Measurements from ENCODE around the gene BRICD5. TPM values are rescaled to one million over a fixed set of nuclear protein-coding genes. Genes with fewer than 3 reads are reported as not detected.
"Not testable (repeated sequence)": the region's sequence is repeated elsewhere in the genome, so short reads cannot be mapped to it uniquely, and the experiment has no call there.

BRICD5 gene
- 1.1 and 6.5 TPM in 2 replicates for total RNA-seq

- no peak for DNase-seq (ENCODE audit: low read depth, low spot score)
Observed at GRCh38 chr16:2210386-2211365, at the start of gene BRICD5. BRICD5 (minus strand) TSS chr16:2210863; CDS start chr16:2210833, 30 bp downstream.

GRCh38 chr16:2260250-2260649 lies 49.6 kb upstream of the BRICD5 start:
- no peak for DNase-seq (ENCODE audit: low read depth, low spot score)

- DNase-seq (ENCODE audit: low read depth, low spot score): not testable (repeated sequence)
Observed at GRCh38 chr16:2258530-2258929, 47.9 kb upstream of the BRICD5 start.

- DNase-seq (ENCODE audit: low read depth, low spot score): no peak
Observed at GRCh38 chr16:2257726-2258125, 47.1 kb upstream of the BRICD5 start.

GRCh38 chr16:2256531-2257140 lies 46.0 kb upstream of the BRICD5 start:
- no peak for DNase-seq (ENCODE audit: low read depth, low spot score)

GRCh38 chr16:2253293-2253692 lies 42.6 kb upstream of the BRICD5 start:
- DNase-seq (ENCODE audit: low read depth, low spot score): no peak

- no peak for DNase-seq (ENCODE audit: low read depth, low spot score)
Observed at GRCh38 chr16:2252806-2253148, 42.1 kb upstream of the BRICD5 start.

GRCh38 chr16:2251296-2252111 lies 40.8 kb upstream of the BRICD5 start, which contains the start of gene ECI1:
ECI1 (minus strand) TSS chr16:2251587; CDS start chr16:2251566, 21 bp downstream.
- DNase-seq (ENCODE audit: low read depth, low spot score): peak; percentile 67

- DNase-seq (ENCODE audit: low read depth, low spot score): no peak
Observed at GRCh38 chr16:2250652-2251295, 40.1 kb upstream of the BRICD5 start.

GRCh38 chr16:2246301-2246885 lies 35.7 kb upstream of the BRICD5 start:
- DNase-seq (ENCODE audit: low read depth, low spot score): no peak

GRCh38 chr16:2244926-2245795 lies 34.5 kb upstream of the BRICD5 start:
- DNase-seq (ENCODE audit: low read depth, low spot score): no peak

- no peak for DNase-seq (ENCODE audit: low read depth, low spot score)
Observed at GRCh38 chr16:2244301-2244700, 33.6 kb upstream of the BRICD5 start.

GRCh38 chr16:2243781-2244180 lies 33.1 kb upstream of the BRICD5 start:
- DNase-seq (ENCODE audit: low read depth, low spot score): no peak

GRCh38 chr16:2243031-2243528 lies 32.4 kb upstream of the BRICD5 start:
- DNase-seq (ENCODE audit: low read depth, low spot score): no peak

- DNase-seq (ENCODE audit: low read depth, low spot score): no peak
Observed at GRCh38 chr16:2242598-2242997, 31.9 kb upstream of the BRICD5 start.

GRCh38 chr16:2240331-2240730 lies 29.7 kb upstream of the BRICD5 start:
- DNase-seq (ENCODE audit: low read depth, low spot score): not testable (repeated sequence)

- no peak for DNase-seq (ENCODE audit: low read depth, low spot score)
Observed at GRCh38 chr16:2238838-2239675, 28.4 kb upstream of the BRICD5 start.

GRCh38 chr16:2238150-2238837 lies 27.6 kb upstream of the BRICD5 start:
- DNase-seq (ENCODE audit: low read depth, low spot score): no peak

Measured in pulmonary artery endothelial cell (primary cell).